ENCODE data around the gene CNIH2. TPM values are rescaled to one million over a fixed set of nuclear protein-coding genes. Genes with fewer than 3 reads are reported as not detected.

CNIH2 gene
- total RNA-seq, 1 experiment from 2014 or later, result 1.3 TPM

- peaks cover 14% of the 10 kb centered on the region for H3K79me2 ChIP-seq (ENCODE audit: insufficient read depth, low read length)
These were observed 13.9 kb downstream of the CNIH2 start, which contains the start of gene TMEM151A for GRCh38 chr11:66291706-66292542. Gene TMEM151A, plus strand, starts transcription at chr11:66291894. Its CDS starts 120 bp downstream, at chr11:66292014.

DNA sequence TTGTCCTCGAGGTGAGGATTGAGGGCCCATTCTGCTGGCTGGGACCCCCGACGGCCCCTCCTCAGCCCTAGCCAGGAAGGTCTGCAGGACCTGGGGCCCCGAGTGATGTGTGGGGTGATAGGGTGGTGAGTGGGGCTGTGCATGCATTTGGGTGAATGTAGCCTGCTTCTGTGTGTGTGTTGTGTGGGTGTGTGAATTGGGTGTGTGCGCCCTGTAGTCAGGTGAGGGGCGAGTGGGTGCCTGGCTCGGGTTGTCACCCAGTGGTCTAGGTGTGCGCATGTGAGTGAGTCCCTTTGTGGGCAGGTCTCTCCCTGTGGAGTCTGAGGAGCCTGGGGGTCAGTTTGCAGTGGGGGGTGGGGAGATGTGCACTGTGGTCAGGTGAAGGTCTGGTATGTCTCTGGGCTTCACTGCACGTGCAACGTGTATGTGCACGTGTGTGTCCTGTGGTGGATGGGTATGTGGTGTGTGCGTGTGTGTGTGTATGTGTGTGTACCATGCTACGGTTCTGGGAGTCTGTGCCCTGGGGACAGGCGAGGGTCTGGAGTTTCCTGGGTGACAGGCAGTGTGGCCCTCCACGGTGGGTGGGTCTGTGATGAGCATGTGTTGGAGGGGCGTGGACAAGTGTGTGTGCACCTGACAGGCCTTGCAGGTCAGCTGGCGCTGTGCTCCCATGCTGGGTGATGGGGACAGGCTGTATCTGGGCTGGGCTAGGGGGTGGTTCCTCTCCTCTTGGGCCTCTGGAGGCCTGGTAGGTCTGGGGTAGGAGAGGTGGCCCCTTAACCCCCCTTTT, 14.8 kb downstream of the CNIH2 start:
- peak overlapping the region; percentile 58; the same call in 1 of the 2 replicates for H3K27ac ChIP-seq (ENCODE audit: low read depth, low read length)
- no peaks in the 10 kb centered on the region for H3K9me3 ChIP-seq (ENCODE audit: control insufficient read depth in 1 of 2, insufficient read depth in 1 of 2, low read depth in 1 of 2, low read length in 2 of 2)
- TSS peak; percentile 30 for BruUV-seq (replicated peaks)
- peak overlapping the region; percentile 54 to 67 for H3K4me3 ChIP-seq (replicated peaks in 1 of 2; ENCODE audit: low read depth in 1 of 2, low read length in 2 of 2)
- H3K9me2 ChIP-seq (ENCODE audit: insufficient read depth), result no peaks in the 10 kb centered on the region
- intact Hi-C loops (cut with micrococcal nuclease), result no loop called here
- CTCF ChIA-PET, result no interaction called here
- TF ChIP-seq EZH2phosphoT487 (IDR thresholded peaks at IDR 0.05; ENCODE audit: borderline replicate concordance) (no peak), EZH2 (IDR thresholded peaks at IDR 0.05) (no peak)
- H3K27me3 ChIP-seq (ENCODE audit: insufficient read depth, low read length), result no peaks in the 10 kb centered on the region
- no peak overlapping the region for H2AFZ ChIP-seq (ENCODE audit: low read depth, low read length, poor library complexity, severe bottlenecking)
- POLR2A ChIA-PET, result no interaction called here
- no peaks in the 10 kb centered on the region for H3K36me3 ChIP-seq (ENCODE audit: control insufficient read depth in 1 of 2, insufficient read depth in 2 of 2, low read length in 2 of 2)
- DNase-seq (ENCODE audit: low read depth, low spot score) (no peak), ATAC-seq (no peak)
- no peaks in the 10 kb centered on the region for H4K20me1 ChIP-seq (ENCODE audit: insufficient read depth)
- peaks cover 10% of the 10 kb centered on the region for H3K79me2 ChIP-seq (ENCODE audit: insufficient read depth, low read length)
- peak overlapping the region; percentile 99 for H3K4me2 ChIP-seq (ENCODE audit: low read length)
- peaks cover 20 to 42% of the 10 kb centered on the region in 2 experiments for H3K4me1 ChIP-seq (ENCODE audit: control insufficient read depth in 1 of 2, insufficient read depth in 2 of 2, low read length in 2 of 2)
- peak overlapping the region; percentile 62 for H3K9ac ChIP-seq (ENCODE audit: low read length)
- RAD21 ChIA-PET (ENCODE audit: low non-redundant PET in 1 of 2, low total read pairs in 2 of 2, uncharacterized antibody in 2 of 2, unreplicated experiment in 2 of 2), result no interaction called here

More at GRCh38 chr11:66291706-66292542, 13.9 kb downstream of the CNIH2 start, which contains the start of gene TMEM151A:
- Histone ChIP-seq H3K27me3 (ENCODE audit: insufficient read depth, low read length) (no peaks in the 10 kb centered on the region), H3K4me1 (ENCODE audit: control insufficient read depth in 1 of 2, insufficient read depth in 2 of 2, low read length in 2 of 2) (peaks cover 22 to 45% of the 10 kb centered on the region in 2 experiments), H3K9ac (ENCODE audit: low read length) (peak within 1 kb of the TSS; percentile 62), H3K9me2 (ENCODE audit: insufficient read depth) (no peaks in the 10 kb centered on the region), H3K4me3 (replicated peaks in 1 of 2; ENCODE audit: low read depth in 1 of 2, low read length in 2 of 2) (peak within 1 kb of the TSS; percentile 54 to 67), H3K4me2 (ENCODE audit: low read length) (peak within 1 kb of the TSS; percentile 99), H4K20me1 (ENCODE audit: insufficient read depth) (no peaks in the 10 kb centered on the region), H3K9me3 (ENCODE audit: control insufficient read depth in 1 of 2, insufficient read depth in 1 of 2, low read depth in 1 of 2, low read length in 2 of 2) (no peaks in the 10 kb centered on the region), H3K36me3 (ENCODE audit: control insufficient read depth in 1 of 2, insufficient read depth in 2 of 2, low read length in 2 of 2) (no peaks in the 10 kb centered on the region), H3K27ac (ENCODE audit: low read depth, low read length) (peak within 1 kb of the TSS; percentile 58; the same call in 1 of the 2 replicates), H2AFZ (ENCODE audit: low read depth, low read length, poor library complexity, severe bottlenecking) (peak within 1 kb of the TSS; percentile 35)
- no TSS peak for BruUV-seq (replicated peaks)
- intact Hi-C loops (cut with micrococcal nuclease), result no loop called here
- ChIA-PET POLR2A (interaction anchor here (1.3 kb wide), 1 partner anchor 21 kb away, joined by 7 read pairs; no protein-coding TSS in a partner anchor), RAD21 (ENCODE audit: low non-redundant PET in 1 of 2, low total read pairs in 2 of 2, uncharacterized antibody in 2 of 2, unreplicated experiment in 2 of 2) (no interaction called here), CTCF (interaction anchor here (1.0 to 1.8 kb wide), 2 partner anchors 9 to 20 kb away, joined by 4 to 10 read pairs; no protein-coding TSS in a partner anchor)
- TF ChIP-seq, protein P1, sequence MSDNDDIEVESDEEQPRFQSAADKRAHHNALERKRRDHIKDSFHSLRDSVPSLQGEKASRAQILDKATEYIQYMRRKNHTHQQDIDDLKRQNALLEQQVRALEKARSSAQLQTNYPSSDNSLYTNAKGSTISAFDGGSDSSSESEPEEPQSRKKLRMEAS (IDR thresholded peaks at IDR 0.05), result no peak
- TF ChIP-seq CBX3 (IDR thresholded peaks at IDR 0.05; ENCODE audit: low read depth), result no peak
- no peak for TF ChIP-seq EGR1 (IDR thresholded peaks at IDR 0.05; ENCODE audit: low read depth)
- peak; percentile 54; the same call in 1 of the 2 replicates for TF ChIP-seq POLR2AphosphoS5 (IDR thresholded peaks at IDR 0.05; ENCODE audit: low read depth, low read length)
- no peak for TF ChIP-seq ZNF274 (IDR thresholded peaks at IDR 0.05; ENCODE audit: low read depth, low read length)
- no peak for TF ChIP-seq SP1 (IDR thresholded peaks at IDR 0.05; ENCODE audit: low read depth)
- no peak for TF ChIP-seq SRF (IDR thresholded peaks at IDR 0.05; ENCODE audit: low read depth)
- DNase-seq (ENCODE audit: low read depth, low spot score), result no peak
- no peak for ATAC-seq

Measured in HCT116 (cell line).